Ishikawa (cell line): ENCODE data around the gene CCDC92B.

Experiments used
- CEBPB ChIP-seq: IDR thresholded peaks from 2 replicates; pipeline ENCODE4 v1.6.1; 2012
- CREB1 ChIP-seq: IDR thresholded peaks from 2 replicates; pipeline ENCODE4 v1.6.1; 2012; ENCODE audit warnings: low read depth
- EGR1 ChIP-seq: IDR thresholded peaks from 2 replicates; pipeline ENCODE4 v1.6.1; 2012
- EP300 ChIP-seq: IDR thresholded peaks from 2 replicates; pipeline ENCODE4 v1.6.1; 2012; ENCODE audit warnings: borderline replicate concordance
- FOXM1 ChIP-seq: IDR thresholded peaks from 2 replicates; pipeline ENCODE4 v1.6.1; 2012; ENCODE audit warnings: low read depth, borderline replicate concordance
- NFIC ChIP-seq: IDR thresholded peaks from 2 replicates; pipeline ENCODE4 v1.6.1; 2012
- RAD21 ChIP-seq: IDR thresholded peaks from 2 replicates; pipeline ENCODE4 v1.6.1; 2012; ENCODE audit warnings: low read depth
- TAF1 ChIP-seq: IDR thresholded peaks from 2 replicates; pipeline ENCODE4 v1.6.1; 2012; ENCODE audit warnings: low read depth, mild to moderate bottlenecking
- TCF12 ChIP-seq: IDR thresholded peaks from 2 replicates; pipeline ENCODE4 v1.6.1; 2012; ENCODE audit warnings: low read depth
- TEAD4 ChIP-seq: IDR thresholded peaks from 2 replicates; pipeline ENCODE4 v1.6.1; 2012
- YY1 ChIP-seq: IDR thresholded peaks from 2 replicates; pipeline ENCODE4 v1.6.1; 2012; ENCODE audit warnings: low read depth
- ZBTB7A ChIP-seq: IDR thresholded peaks from 2 replicates; pipeline ENCODE4 v1.6.1; 2012; ENCODE audit warnings: low read depth
- TF ChIP-seq, protein P1 (sequence below): IDR thresholded peaks from 2 replicates; pipeline ENCODE4 v1.6.1; 2012; ENCODE audit warnings: low read depth, mild to moderate bottlenecking
- TF ChIP-seq, protein P2 (sequence below): IDR thresholded peaks from 2 replicates; pipeline ENCODE4 v1.6.1; 2012
- TF ChIP-seq, protein P3 (sequence below): IDR thresholded peaks from 2 replicates; pipeline ENCODE4 v1.6.1; 2012

CCDC92B gene

DNA sequence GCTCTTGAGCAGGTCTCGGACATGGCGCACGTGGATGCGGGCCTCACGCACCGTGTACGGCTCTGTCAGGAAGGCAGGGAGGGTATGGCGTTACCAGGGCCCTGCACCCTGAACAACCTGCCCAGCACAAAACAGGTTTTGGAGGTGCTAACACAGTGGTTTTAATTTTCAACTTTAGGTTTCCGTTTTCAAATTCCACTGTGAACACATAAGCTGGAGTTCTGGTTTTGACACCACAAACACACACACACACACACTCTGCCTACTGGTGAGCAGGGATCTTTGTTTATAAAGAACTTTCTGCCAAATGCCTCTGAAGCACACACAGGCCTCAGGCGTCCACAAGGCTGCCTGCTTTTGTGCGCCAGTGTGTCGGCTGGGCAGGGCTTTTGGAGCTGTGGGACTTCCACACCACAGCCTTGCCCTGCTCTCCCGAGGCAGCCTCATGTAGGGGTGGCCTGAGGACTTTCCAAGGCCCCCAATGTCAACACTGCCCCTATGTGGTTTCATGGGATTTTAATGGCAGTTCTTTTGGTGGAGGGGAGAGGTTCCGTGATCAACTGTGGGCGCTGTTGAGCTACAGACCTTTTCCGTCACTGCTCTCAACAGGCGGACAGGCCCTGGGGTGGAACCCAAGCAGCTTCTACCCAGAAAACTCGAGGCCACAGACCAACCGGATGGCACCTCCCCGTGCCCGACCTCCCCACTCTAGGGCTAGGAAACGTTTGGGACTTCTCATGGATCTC, 47.3 kb downstream of the CCDC92B start:
- TF ChIP-seq TAF1 = no peak
- no peak for TF ChIP-seq EP300
- no peak for TF ChIP-seq FOXM1
- TF ChIP-seq ZBTB7A = no peak
- TF ChIP-seq CEBPB = no peak
- TF ChIP-seq, protein P1, sequence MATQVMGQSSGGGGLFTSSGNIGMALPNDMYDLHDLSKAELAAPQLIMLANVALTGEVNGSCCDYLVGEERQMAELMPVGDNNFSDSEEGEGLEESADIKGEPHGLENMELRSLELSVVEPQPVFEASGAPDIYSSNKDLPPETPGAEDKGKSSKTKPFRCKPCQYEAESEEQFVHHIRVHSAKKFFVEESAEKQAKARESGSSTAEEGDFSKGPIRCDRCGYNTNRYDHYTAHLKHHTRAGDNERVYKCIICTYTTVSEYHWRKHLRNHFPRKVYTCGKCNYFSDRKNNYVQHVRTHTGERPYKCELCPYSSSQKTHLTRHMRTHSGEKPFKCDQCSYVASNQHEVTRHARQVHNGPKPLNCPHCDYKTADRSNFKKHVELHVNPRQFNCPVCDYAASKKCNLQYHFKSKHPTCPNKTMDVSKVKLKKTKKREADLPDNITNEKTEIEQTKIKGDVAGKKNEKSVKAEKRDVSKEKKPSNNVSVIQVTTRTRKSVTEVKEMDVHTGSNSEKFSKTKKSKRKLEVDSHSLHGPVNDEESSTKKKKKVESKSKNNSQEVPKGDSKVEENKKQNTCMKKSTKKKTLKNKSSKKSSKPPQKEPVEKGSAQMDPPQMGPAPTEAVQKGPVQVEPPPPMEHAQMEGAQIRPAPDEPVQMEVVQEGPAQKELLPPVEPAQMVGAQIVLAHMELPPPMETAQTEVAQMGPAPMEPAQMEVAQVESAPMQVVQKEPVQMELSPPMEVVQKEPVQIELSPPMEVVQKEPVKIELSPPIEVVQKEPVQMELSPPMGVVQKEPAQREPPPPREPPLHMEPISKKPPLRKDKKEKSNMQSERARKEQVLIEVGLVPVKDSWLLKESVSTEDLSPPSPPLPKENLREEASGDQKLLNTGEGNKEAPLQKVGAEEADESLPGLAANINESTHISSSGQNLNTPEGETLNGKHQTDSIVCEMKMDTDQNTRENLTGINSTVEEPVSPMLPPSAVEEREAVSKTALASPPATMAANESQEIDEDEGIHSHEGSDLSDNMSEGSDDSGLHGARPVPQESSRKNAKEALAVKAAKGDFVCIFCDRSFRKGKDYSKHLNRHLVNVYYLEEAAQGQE = no peak
- no peak for TF ChIP-seq YY1
- no peak for TF ChIP-seq EGR1
- no peak for TF ChIP-seq RAD21
- TF ChIP-seq CREB1 = no peak
- TF ChIP-seq TCF12 = no peak
- TF ChIP-seq, protein P2, sequence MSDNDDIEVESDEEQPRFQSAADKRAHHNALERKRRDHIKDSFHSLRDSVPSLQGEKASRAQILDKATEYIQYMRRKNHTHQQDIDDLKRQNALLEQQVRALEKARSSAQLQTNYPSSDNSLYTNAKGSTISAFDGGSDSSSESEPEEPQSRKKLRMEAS = no peak
- TF ChIP-seq NFIC = no peak

DNA sequence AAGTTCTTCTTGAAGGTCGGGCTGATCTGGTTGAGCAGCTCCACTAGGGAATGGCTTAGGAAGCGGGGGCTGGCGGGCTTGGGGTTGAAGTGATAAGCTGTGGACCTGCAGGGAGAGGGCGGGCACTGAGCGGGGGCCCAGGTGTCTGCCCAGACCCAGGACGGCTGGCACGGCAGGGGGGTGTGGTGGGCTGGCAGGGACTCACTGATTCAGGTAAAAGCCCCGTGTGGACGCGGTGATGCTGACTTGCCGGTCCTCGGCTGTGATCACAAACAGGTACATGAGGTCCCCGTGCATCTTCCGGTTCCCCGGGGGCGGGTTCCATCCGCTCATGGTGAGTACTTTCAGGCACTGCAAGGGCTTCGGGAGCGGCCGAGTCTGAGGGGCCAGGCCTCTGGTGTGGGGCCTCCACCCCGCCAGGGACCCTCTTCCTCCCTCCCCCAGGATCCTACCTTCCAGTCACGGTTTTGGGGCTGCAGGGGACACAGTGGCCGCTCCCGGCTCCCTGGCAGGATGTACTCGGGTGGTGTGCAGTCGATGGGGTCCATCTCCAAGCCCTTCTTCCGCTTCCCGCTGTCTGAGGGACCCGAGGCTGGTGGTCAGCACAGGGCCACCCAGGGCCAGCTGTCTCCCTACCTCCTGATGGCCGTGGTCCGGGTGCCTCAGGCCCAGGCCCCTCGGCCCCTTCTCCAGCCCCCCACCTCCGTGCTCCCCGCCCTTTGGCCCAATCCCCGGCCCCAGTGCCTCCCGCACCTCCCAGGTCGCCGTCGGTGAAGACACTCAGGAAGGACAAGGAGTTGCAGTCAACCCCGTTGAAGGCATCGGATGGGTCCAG, 48.1 kb downstream of the CCDC92B start:
- TF ChIP-seq CEBPB (no peak), ZBTB7A (no peak), FOXM1 (no peak), NFIC (no peak), RAD21 (no peak), TCF12 (no peak), TAF1 (no peak)
- TF ChIP-seq, protein P1 = no peak
- TF ChIP-seq, protein P3, sequence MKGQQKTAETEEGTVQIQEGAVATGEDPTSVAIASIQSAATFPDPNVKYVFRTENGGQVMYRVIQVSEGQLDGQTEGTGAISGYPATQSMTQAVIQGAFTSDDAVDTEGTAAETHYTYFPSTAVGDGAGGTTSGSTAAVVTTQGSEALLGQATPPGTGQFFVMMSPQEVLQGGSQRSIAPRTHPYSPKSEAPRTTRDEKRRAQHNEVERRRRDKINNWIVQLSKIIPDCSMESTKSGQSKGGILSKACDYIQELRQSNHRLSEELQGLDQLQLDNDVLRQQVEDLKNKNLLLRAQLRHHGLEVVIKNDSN = no peak

DNA sequence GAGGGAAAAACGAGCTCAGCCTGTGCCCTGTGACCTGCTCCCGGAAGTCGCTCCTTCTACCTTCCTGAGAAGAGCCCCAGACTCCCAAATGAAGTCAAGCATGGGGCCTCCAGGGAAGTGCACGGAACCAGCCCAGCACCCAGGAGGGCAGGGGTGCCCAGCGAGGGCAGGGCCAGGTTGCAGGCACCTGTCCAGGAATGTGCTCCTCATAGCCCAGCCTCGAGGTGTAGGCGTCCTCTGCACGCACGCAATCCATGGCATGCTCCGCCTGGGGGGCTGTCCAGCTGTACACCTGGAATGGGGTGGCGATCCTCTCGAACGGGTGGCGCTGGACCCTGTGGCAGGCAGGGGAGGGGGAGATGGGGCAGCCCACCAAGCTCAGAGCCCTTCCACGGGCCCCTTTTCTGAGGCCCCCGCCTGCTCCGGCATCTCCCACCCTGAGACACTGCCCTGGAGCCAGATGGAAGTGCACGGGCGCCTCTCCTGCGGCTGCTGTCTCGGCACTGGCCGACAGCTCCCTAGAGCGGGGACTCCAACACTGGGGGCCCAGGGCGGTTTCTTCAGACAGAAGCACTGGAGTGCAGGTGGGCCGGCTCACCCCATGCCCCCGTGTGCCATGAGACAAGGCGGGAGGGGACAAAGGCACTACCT, 48.8 kb downstream of the CCDC92B start:
- TF ChIP-seq EGR1 (no peak), TCF12 (no peak), FOXM1 (no peak), RAD21 (no peak), ZBTB7A (no peak), CREB1 (no peak), YY1 (no peak), EP300 (no peak), NFIC (no peak), CEBPB (no peak), TEAD4 (no peak), TAF1 (no peak)
- TF ChIP-seq, protein P2 = no peak
- TF ChIP-seq, protein P1 = no peak
- TF ChIP-seq, protein P3 = no peak
